NCI-H774 (cell line): ENCODE measurements around the gene SIDT2.
"Not testable (repeated sequence)": the region's sequence is repeated elsewhere in the genome, so short reads cannot be mapped to it uniquely, and the experiment has no call there.

Source experiments
- DNase-seq: peaks from one replicate; lab custom pipeline; 2025; lab: John Stamatoyannopoulos, UW

The SIDT2 gene

DNA sequence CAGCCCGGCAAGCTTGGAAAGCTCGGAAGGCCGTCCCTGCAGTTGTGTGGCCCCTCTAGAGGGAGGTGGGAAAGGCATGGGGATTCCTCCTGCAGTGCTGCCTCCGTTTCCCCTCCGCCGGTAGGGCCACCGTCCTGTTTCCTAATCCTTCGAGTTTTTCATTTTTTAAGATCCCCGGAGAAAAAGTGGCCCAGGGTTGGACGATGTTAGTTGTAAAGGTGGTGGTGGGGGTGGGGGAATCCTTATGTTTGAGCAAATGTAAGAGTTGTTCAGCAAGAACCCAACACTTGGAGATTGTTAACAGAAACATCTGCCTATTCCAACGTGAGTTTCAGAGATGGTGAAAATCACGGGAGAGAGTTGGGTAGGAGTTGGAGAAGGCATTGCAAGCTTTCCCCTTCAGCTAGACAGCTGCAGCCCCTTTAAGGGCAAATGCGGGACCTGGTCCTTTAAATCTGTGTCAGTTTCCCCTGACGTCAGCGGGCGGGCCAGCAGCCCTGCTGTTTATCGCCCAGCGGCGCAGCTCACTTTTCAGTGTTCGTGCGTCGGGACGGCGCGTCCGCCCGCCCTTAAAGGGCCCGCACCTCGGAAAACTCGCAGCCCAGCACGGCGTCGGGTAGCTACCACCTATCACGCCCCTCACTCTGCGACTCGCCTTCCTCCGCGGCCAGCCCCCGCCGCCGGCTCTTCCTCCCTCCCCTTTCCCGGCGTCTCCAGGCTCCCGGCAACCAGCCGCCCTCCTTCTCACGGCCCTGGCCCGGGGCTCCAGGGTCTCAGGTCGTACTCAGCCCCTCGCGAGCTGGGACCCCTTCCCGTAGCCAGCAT is at the start of gene SIDT2:
Gene SIDT2, plus strand, starts transcription at position 534 of the 825 bp plus-strand sequence. CDS start 521 bp downstream, outside the sequence.
- peak; percentile 92 for DNase-seq

GRCh38 chr11:117130396-117130795 is 48.1 kb upstream of the SIDT2 start:
- not testable (repeated sequence) for DNase-seq

- no peak for DNase-seq
Measured at GRCh38 chr11:117130879-117131278, 47.7 kb upstream of the SIDT2 start.

- no peak for DNase-seq
Measured at GRCh38 chr11:117134431-117134830, 44.1 kb upstream of the SIDT2 start.

GRCh38 chr11:117134979-117135378 is 43.6 kb upstream of the SIDT2 start:
- DNase-seq = not testable (repeated sequence)

DNA sequence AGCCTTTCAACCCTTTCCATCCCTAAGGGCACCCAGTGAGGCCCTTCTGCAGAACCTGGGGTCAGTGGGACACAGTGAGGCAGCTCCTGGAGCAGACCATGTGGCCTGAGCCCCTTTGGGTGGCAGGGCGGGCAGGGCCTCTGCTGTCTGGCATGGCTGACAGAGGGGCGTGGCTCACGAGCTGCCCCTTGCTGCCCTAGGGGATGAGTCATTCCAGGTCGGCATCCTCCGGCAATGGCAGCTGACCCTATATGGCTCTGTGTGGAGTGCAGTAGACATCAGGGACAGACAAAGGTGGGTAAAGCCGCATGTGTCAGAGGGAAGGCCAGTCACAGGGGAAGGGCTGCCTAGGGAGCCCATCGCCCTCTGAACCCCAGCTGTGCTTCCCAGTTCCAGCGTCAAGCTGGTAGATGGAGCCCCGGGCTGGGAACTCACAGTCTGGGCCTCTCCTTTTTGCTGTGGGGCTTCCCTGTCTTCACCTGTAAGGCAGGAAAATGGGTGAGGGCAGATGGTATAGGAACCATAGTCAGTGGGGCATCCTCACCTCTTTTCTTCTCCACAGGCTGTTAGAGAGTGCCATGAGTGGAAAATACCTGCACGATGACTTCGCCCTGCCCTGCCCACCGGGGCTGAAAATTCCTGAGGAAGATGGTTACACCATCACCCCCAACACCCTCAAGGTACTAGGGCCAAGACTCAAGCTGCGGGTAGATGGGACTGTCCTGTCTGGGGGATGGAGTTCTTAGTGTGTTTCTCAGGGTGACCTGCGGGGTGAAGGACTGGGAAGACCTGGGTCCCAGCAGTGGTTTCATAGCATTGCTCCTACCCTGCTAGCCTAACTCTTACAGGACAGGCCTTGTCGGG is 41.1 kb upstream of the SIDT2 start:
- not testable (repeated sequence) for DNase-seq

- peak; percentile 23 for DNase-seq
Measured at GRCh38 chr11:117143390-117143789, 35.2 kb upstream of the SIDT2 start.

DNA sequence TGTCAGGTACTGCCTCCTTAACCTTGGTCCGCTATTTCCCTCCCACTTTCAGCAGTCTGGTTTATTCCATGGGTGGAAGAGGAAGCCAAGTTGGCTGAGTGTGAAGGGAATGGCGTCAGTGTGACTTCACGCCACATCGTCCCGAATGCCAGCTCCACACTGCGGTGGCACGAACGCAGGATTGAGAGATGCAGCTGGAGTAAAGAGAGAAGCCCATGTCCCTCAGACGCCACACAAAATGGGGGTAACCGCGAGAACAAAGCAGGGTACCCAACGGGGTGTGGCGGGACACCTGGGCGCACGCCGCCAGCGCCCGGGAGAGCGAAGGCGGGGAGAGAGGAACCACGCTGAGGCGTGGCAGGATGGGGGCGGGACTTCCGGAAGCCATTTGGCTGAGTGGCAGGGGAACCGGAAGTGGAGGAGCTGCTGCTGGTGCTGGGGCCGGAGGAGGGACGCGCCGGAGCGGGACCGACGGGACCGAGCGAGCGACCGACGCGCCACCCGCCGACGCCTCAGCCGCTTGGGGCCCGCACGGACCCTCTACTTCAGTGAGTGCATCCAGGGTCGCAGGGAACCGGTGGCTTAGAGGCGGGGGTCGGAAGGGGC is 34.6 kb upstream of the SIDT2 start, which contains the start of gene PAFAH1B2:
Gene PAFAH1B2, plus strand, starts transcription at position 417 of the 606 bp plus-strand sequence. CDS start 8,161 bp downstream, outside the sequence.
- DNase-seq = peak; percentile 95

DNA sequence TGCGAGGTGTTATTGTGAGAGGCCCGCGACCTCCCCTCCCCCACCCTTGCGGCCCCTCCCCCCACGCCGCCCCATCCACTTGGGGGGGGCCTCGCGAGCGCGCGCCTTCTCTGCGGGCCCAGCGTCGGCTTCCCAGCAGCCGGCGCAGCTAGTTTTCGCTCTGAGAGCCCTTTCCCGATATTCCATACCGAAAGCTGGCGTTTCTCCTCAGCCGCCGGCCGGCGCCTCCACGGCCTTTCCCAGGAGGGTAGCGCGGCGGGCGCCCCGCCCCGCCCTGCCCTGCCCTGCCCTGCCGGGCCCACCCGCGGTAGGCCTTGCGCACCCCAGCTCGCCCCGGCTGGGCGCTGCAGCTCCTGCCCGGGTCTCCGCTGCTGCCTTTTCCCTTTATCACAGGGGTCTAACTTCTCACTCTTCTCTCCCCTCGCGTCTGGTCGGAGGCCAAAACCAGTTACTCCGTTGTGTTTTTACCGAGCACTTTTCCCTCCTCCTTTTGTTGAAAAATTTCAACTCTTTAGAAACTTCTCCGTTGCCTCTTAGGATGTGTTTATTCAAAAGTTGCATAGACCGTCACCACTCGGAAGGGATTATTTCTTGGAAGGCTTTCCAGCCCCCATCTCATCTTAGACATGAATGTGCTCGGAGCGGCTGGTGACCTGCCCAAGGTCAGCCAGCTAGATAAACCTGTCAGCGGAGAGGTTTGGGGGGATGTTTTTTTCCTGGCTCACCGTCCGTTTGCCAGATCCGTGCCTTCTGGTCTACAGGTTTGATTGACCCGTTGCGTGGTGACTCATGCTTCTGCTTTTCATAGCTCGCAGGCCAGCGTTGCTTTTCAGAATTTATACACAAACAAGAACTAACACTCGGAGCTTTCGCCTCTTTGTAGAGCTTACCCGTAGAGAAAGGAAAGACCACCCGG is 33.8 kb upstream of the SIDT2 start:
- peak; percentile 69 for DNase-seq

DNA sequence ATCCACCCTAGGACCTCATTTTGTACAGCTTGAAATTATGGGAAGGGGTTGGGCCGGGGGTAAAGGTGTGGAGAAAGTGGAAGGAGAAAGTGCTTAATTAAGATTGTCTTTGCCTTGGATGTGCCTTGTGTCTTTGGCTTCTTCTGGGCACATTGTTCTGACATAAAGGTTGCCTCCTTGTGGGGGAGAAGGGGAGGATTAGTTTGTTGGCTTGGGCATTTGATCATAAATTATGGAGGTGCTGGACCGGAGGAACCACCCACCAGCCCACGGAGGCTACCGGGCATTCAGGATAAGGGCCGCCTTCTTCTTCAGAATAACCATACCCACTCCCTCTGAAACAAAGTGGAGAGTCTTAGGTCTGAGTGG is 33.2 kb upstream of the SIDT2 start:
- no peak for DNase-seq

DNA sequence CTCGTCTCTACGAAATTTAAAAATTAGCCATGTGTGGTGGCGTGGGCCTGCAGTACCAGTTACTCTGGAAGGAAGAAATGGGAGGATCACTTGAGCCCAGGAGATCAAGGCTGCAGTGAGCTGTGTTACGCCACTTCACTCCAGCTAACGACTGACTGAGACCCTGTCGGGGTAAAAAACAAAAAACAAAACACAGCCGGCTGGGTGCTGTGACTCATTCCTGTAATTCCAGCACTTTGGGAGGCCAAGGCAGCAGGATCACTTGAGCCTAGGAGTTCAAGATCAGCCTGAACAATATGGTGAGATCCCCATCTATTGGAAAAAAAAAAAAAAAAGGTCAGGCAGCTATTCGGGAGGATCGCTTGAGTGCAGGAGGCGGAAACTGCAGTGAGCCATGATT is 32.0 kb upstream of the SIDT2 start:
- DNase-seq = no peak

- DNase-seq = no peak
Measured at GRCh38 chr11:117152066-117152465, 26.5 kb upstream of the SIDT2 start.

DNA sequence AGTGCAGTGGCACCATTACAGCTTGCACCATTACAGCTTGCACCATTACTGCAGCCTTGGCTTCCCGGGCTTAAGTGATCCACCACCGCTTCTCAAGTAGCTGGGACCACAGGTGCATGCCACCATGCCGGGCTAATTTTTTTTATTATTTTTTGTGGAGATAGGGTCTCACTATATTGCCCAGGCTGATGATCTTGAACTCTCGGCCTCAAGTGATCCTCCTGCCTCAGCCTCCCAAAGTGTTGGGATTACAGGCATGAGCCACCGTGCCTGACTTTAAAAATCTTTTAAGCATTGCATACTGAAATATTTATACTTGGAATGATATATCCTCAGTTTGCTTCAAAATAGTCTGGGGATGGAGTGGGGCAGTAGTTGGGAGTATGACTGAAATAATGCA is 24.1 kb upstream of the SIDT2 start:
- no peak for DNase-seq

DNA sequence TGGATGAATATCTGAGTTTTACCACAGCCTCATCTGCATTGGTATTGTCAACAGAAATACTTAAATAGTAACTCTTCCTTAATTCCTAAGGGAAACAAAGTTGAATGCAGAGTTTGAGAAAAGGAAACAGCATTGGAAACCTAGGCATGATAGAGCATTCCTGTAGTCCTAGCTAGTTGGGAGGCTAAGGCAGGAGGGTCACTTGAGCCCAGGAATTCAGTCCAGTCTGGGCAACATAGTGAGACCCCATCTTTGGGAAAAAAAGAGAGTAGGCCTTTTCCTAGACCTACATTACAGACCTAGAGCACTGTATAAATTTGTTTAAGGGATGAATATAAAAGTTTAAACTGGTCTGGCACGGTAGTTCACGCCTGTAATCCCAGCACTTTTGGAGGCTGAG is 21.0 kb upstream of the SIDT2 start:
- no peak for DNase-seq

DNA sequence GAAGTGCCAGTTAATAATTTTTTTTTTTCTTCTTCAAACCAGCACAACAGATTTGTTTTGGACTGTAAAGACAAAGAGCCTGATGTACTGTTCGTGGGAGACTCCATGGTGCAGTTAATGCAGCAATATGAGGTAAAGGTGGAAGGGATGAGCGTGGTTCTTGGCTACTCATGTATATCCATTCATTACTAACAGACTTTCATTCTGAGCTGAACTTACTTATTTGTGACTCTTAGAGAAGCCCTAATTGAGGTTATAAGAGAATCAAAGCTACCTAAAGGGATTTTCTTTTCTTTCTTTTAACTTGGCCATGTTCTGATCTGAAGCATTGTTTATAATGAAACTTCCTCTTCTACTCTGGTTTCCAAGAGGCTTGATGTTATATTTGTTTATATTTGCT is 18.7 kb upstream of the SIDT2 start:
- DNase-seq = no peak

DNA sequence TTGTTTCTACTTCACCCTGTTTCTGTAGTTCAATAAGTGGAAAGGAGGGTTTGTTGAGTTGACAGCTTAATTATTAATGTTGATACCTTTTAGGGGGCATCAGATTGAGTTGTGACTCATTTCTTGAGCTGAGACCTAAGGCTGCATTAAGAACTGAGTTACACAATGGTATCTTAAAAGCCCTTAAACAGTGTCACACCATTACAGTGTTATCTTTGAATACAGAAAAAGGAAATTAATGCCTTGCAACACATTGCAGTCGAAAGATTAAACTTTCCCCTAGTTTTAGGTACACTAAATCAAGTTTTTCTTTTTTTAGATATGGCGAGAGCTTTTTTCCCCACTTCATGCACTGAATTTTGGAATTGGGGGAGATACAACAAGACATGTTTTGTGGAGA is 17.7 kb upstream of the SIDT2 start:
- no peak for DNase-seq

DNA sequence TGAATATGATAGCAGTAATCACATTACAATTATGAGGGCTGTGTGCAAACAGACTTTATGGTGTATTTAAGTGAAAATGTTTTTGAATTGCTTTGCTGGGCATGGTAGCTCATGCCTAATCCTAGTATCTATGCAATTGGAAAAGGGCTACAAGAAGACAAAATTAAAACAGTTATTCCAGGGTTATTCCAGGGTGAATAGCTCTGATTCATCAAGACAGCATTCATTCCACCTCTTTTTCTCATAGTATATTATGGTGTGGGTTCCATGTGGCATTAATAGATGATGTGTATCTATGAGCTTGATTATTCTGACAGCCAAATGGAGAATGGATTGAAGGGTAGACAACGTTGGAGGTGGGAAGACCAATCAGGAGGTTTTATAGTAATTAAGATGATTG is 12.1 kb upstream of the SIDT2 start:
- DNase-seq = no peak

DNA sequence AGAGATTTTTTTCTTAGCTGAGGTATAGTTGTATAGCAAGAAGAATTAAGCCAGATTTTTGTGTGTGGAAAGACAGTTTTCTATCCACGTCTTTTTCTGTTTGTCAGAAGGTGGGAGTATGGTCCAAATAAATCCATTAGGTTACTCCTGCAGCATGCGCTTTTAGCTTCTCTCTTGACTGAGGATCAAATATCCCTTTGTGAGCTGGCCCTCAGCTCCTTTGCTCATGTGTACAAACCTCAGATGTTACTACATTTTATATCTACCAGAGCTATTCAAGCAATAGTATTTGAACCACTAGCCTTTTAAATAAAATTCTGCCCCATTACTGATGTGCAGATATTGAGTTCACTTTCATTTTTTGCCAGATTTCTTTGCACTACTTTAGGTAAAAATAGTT is 8.8 kb upstream of the SIDT2 start:
- DNase-seq = no peak

- no peak for DNase-seq
Measured at GRCh38 chr11:117170210-117170609, 8.3 kb upstream of the SIDT2 start.

DNA sequence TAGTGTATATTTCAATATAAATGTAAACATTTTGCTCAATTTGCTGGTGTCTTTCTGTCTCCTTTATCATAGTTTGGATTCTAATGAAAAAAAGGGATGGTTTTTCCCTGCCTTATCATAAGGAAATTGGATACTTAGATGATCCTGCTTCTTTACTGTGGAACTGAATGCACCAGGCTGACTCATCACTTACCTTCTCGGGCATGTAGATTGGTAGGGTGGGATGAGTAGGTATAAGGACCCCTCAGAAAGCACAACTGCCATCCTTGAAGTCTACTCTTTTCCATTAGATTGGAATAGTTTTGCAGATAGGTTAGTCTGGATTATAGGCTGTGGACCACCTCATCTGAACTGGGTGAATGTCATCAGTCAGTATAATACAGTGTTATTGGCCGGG is 7.5 kb upstream of the SIDT2 start:
- no peak for DNase-seq

DNA sequence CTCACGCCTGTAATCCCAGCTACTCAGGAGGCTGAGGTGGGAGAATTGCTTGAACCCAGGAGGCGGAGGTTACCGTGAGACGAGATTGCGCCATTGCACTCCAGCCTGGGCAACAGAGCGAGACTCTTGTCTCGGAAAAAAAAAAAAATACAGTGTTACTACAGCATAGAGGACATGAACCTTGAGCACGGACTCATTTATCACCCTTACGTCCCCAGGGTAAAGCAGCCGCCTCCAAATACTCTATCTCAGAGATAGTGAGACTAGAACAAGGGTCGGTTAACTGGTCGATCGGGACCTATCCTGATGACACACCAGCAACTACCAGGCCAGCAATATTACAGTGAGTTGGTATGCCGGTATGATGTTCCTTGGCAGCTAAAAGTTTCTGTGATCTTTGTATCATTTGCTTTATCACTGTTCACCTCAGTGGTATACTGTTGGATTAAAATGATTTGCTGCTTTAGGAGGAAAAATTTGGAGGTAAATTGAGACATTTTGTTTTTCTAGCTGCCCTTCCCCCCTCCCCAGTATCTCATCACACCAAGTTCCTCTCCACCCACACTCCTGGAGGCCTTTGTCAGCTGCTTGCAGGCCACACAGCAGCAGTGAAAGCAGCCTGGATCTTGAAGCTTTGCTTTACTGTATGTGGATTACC is 7.0 kb upstream of the SIDT2 start:
- no peak for DNase-seq
